SKM-1 (cell line): ENCODE measurements around the gene ZNF398.

ENCODE experiments used
- DNase-seq: peaks from one replicate; lab custom pipeline; 2025; ENCODE audit not compliant: unreplicated experiment; lab: John Stamatoyannopoulos, UW

Gene ZNF398

GRCh38 chr7:149195180-149196150, 48.2 kb downstream of the ZNF398 start, which contains the start of gene ZNF282:
Gene ZNF282 (plus strand): TSS chr7:149195546. CDS start chr7:149195590, 44 bp downstream.
- DNase-seq, result peak; percentile 39

- DNase-seq, result no peak
Measured at GRCh38 chr7:149196151-149196704, 49.0 kb downstream of the ZNF398 start.

GRCh38 chr7:149196705-149197171, 49.5 kb downstream of the ZNF398 start:
- DNase-seq, result no peak

GRCh38 chr7:149197675-149198074, 50.4 kb downstream of the ZNF398 start:
- DNase-seq, result no peak

- DNase-seq, result no peak
Measured at GRCh38 chr7:149198161-149198816, 51.0 kb downstream of the ZNF398 start.

GRCh38 chr7:149199234-149199995, 52.2 kb downstream of the ZNF398 start:
- no peak for DNase-seq

- DNase-seq, result no peak
Measured at GRCh38 chr7:149202831-149203231, 55.6 kb downstream of the ZNF398 start.

GRCh38 chr7:149205690-149206381, 58.6 kb downstream of the ZNF398 start:
- no peak for DNase-seq

GRCh38 chr7:149207324-149208035, 60.2 kb downstream of the ZNF398 start:
- no peak for DNase-seq

- DNase-seq, result no peak
Measured at GRCh38 chr7:149209518-149210269, 62.4 kb downstream of the ZNF398 start.

- DNase-seq, result no peak
Measured at GRCh38 chr7:149210551-149210950, 63.3 kb downstream of the ZNF398 start.

GRCh38 chr7:149214020-149214720, 66.9 kb downstream of the ZNF398 start:
- DNase-seq, result no peak

GRCh38 chr7:149216402-149216801, 69.1 kb downstream of the ZNF398 start:
- DNase-seq, result no peak

- DNase-seq, result no peak
Measured at GRCh38 chr7:149217570-149217969, 70.3 kb downstream of the ZNF398 start.

GRCh38 chr7:149218469-149219420, 71.5 kb downstream of the ZNF398 start:
- no peak for DNase-seq

- DNase-seq, result no peak
Measured at GRCh38 chr7:149220534-149220933, 73.3 kb downstream of the ZNF398 start.

- no peak for DNase-seq
Measured at GRCh38 chr7:149223176-149223575, 75.9 kb downstream of the ZNF398 start.
